NCI-H187 (cell line): ENCODE results near the gene BRD4.
A peak's percentile ranks its signal among the peaks of the same experiment; 100 is the strongest.

Source experiments
- DNase-seq, 2 experiments: peaks; one replicate each; lab custom pipeline; 2025; lab: John Stamatoyannopoulos, UW

The BRD4 gene

DNA sequence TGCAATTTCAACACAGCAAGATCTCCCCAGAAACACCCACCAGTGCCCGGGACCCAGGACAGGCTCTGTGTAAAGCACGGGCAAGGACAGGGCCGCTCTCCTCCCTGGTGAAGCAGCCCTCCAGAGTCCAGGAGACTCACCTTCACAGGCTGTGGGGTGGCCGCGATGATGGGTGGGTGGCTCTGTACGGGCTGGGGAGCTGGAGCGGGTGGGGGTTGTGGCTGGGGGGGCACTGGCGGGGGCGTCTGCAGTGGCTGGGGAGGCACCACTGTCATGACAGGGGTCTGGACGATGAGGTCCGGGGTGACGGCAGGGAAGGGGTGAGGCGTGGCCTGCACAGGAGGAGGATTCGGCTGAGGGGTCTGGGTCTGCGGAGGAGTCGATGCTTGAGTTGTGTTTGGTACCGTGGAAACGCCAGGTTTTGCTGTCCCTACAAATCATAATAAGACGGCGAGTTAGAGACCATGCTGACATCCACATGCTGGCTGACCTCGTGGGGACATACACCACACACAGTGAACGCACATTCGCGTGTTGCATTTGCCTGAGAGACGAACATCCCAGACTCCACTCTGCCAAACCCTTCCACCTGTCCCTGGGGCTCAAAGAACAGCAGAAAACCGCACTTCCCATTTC, 67.0 kb downstream of the BRD4 start:
- no peak for DNase-seq

DNA sequence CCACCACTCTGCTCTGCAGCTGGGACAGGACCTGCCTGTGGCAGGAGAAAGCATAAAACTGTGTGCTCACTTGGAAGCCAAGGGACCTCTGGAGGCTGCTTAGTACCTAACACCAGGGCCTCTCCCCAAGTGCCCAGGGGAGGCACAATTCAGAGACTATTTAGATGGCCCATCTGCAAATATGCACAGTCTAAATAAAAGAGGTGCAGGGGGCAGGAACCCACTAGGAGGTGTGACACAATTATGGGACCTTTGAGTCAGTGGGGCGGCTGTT, 67.5 kb downstream of the BRD4 start:
- DNase-seq = no peak

DNA sequence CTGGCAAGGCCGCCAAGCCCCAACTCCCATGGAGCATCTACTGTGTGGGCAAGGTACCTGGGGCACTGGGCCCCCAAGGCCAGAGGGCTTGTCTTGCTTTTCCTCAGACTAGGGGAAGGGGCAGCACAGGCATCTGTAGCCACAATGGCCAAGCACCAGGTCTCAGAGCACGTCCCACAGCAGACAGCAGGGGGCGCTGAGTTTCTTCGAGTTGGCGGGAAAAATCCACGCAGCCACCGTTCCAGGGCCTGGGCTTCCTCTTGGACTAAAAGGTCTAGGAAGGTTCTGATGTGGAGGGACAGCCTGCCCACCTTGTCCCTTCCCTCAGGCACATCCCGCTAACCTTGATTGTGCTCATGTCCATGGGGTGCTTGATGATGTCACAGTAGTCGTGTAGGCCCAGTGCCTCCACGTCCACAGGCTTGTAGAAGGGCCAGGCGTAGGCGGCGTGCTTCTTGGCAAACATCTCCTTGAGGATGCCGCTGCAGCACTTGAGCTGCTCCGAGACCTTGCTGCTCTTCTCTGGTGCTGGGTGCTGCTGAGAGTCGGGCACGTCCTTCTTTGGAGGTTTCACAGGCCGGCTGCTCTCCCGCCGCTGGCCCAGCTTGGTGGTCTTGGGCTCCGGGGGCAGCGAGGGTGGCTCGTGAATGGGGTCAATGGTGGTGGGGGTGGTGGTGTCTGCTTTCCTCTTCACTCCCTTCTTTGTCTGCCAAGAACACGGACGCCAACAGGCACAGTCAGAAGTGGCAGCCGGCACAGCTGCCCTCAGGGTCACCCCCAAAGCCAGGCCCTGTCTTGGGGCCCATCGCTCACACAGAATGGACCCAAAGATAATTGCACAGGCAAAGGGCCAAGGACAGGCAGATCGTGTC, 68.0 kb downstream of the BRD4 start:
- peak in 1 of 2 experiments; percentile 7 for DNase-seq

DNA sequence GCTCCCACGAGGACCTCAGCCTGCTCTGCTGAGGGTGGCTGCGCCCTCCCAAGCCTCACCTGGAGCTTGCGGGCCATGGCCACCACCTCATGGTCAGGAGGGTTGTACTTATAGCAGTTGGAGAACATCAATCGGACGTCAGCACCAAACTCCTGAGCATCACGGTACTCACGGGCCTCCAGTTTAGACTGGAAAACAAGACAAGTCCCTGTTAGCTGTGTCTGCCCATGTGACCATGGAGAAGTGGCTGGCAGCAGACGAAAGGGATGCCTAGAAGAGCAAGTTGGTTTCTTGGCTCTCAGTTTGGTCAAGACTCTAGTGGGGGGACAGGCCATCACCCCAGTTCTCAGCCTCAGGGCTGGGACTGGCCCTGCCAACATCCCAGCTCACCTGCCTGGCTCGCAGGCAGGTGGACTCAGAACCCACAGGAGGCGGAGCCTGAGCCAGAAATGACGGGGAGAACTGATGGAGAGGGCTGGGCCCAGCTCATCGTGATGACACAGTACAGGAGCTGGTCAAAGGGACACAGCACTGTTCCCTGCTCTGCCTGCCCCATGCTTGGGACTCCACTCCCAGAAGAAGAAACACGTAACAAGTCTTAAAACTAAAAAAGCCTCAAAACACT, 68.9 kb downstream of the BRD4 start:
- no peak for DNase-seq

DNA sequence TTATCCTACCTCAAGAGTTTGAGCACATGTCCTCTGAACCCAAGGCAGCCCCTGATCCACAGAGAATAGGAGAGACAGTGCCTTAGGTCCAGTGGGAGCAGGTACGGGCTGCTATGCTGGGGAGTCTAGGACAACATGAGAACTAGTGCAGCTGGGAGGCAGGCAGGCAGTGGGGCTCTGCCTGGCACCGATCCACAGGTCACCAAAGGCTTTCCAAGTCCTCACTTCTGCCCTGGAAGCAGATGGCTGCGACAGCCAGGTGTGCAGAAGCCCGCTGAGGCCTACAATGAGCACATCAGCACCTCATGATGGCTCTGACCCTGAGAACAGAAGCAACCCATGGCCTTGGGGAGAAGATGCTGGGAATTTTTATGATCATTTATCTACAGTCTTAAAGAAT, 70.3 kb downstream of the BRD4 start:
- DNase-seq = no peak

DNA sequence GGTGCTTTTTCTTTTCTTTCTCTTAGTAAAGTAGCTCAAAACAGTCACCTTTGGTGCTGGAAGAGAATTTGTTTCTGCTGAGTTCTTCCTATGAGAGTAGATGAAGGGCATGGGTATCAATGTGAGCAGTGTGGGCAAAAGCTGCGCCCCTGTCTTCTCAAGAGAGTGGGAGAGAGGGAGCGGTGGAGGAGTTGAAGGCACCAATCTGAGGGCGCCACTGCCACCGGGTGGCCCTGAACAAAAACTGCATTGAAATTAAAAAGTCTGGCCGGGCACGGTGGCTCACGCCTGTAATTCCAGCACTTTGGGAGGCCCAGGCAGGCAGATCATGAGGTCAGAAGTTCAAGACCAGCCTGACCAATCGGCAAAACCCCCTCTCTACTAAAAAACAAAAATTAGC, 71.4 kb downstream of the BRD4 start:
- no peak for DNase-seq

DNA sequence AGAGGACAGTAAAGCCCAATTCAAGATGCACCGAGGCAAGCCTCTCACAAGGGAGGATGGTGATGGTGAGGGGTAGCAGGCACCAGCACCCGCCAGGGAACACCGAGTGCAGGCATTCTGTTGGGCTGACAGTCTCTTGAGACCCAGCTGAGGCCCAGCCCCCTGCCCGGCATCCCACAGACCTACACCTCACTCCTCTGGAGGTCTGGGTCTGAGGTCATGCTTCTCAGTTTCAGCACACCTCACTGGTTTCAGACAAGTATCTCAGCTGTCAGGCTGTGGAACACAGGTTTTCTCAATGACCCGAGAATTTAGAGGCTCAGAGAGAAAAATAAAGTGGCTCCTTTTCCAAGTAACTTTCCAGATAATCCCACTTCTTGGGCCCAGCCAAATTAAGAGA, 72.4 kb downstream of the BRD4 start:
- DNase-seq = no peak

DNA sequence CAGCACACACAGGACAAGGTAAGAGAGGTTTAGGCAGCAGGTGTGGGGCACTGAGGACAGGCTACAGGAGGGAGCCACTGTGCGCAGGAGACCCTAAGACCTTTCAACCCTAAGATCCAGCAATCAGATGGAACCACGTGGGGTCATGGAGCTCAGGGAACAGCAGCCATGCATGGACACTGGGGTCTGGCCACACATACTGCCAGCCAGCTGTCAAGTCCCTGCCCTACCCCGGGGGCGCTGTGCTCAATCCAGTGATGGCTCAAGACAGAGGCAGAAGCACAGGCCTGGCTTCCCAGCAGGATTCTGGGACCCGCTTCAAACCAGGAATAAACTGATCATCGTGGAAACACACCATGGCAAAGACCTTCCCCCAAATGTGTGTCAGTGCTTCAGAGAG, 74.6 kb downstream of the BRD4 start:
- no peak for DNase-seq

DNA sequence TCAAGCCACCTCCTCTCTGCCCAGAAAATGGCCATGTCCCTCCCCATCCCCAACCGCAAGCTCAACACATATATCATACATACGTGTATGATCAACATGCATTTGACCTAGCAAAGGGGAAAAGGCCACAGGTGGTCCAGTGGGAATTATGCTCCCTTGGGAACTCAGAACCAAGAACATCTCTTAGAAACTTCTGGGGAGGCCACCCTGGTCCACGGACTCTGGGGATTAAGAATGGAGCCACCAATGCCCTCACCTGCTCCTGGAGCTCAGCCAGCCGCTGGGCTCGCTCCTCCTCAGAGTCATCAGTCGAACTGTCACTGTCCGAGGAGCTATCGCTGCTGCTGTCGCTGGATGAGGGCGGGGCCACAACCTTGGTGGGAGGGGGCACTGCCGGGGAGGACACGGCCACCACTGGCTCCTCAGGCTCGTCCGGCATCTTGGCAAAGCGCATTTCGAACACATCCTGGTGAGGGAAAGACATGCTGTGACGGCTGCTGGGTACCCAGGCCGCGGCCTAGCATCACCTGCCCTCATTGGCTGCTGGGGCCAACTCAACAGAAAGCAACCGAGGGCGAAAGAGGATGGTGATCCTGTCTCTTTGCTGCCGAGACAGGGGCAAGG, 75.5 kb downstream of the BRD4 start:
- DNase-seq = no peak

DNA sequence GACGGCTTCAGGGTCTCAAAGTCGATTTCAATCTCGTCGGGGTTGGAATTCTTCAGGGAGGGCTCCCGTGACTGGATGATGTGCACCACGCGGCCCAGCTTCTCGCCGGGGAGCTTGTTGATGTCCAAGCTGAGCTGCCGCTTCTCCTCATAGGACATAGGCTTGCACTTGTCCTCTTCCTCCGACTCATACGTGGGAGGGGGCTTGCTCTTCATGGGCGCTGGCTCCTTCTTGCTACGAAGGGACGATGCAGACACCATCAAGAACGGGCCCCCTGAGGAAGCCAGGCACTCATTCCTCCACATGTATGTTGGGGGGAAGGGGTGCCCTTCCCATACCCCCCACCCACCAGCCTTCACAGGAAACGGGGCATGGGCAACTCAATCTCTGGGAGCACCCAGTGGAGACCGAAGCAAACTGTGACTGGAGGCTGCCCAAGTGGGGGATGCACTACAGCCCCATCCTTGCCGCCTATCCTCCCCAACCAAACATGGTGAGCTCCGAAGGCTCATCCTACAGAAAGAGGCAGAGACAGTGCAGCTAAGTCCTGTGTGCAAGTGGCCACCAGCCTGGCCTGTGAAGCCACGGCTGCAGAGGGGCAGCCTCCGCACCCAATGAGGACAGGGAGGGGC, 76.9 kb downstream of the BRD4 start:
- no peak for DNase-seq

DNA sequence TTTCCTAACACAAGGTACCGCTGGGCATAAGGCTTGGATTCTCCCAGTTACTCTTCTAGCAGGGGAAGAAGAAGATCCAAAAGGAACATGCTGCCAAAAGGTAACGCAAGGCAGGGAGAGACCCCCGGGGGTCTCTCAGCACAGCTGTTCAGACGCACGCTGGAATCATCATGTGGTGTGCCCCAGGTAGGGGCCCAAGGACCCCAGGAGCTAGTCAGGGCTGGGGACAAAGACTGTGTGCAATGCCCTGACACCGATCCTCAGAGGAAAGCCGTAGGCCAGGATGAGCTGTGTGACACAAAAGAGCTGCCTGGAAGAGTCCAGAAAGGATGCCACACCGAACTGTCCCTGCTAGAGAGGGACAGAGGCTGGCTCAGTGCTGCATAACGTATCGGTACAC, 77.8 kb downstream of the BRD4 start:
- DNase-seq = no peak

DNA sequence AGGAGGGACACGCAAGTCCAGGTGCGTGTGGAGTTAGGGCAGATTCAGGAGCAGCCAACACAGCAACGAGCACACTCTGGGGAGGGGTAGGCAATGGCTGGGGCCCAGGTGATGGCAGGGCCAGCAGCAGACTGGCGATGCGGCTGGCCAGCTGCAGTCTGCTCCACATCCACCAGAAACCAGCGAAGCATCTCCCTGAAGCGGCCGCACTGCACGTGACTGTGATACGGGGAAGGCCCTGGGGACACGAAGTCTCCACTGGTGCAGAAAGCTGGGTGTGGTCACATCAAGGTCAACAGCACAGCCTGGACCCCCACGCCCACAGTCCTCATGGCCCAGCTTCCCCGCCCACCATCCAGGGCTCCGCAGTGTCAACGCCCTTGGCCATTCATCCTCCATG, 78.8 kb downstream of the BRD4 start:
- DNase-seq = no peak

DNA sequence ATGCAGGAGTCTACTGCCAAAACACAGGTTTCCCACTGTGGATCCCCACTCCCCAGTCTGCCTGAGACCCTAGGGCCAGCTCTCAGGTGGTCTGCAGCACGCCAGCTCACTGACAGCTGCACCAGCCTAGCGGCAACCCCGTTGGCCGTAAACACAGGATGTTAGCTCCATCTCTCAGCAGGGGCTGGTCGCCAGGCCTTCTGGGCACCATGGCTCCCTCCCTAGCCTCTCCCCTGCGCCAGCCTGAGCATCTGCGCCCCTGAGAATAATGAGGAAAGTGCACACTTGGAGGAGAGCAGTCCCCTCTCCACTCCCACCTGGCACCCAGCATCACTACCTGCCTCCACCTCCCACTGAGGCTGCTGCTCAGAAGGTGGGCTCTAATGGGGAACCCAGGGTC, 79.3 kb downstream of the BRD4 start:
- no peak for DNase-seq

DNA sequence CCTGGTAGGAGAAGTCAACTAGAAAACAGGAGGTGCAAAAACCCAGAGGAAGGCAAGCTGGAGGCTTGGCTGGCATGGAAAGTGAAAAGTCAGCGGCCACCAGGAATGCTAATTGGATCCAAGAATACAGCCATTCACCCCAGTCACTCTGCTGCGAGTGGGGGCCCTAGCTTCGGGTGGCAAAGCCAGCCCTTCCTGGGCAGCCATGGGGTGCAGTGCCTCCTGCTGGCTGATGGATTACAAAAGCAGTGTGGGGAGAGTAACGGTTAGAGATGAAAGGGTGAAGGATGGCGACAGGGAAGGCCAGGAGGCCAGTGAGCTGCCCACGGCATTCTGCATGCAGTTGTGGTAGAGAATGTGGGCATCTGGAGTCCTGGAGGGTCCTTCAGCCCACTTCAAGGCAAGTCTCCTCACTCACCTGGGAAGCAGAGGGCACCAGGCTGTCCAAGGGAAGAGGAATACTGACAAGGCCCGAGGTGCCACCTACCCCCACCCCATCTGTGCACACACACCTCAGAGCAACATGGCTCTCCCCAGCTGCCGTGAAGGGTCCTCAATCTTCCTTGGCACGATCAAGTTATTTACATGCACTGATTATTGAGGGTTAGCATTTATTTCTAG, 79.8 kb downstream of the BRD4 start:
- DNase-seq = no peak

DNA sequence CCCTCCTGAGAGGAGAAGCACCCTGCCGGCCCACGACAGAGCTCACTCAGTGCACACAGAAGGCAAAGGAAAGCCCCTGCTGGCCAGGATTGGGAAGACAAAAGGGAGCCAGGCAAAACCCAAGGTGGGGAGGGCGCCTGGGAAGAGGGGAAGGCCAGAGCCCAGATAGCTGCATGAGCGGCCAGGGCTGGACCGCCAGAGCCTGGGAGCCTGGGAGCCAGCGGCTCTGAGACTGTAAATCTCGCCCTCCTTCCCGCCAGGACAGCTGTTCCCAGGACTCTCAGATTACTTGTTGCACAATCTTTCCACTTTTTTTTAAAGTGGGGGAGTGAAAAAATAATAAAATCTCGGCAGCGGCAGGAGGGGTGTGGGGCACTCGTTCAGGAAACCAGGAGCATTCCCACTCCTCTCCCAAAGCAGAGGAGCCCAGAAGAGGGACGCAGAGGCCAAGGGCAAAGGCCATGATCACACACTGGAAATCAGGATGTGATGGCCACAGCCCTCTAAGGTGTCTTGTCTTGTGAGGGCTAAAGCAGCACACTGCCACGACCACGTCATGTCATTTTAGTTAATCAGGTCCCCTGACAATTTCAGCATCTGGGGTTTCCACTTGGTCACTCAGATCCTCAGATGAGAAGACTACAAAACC, 80.5 kb downstream of the BRD4 start:
- DNase-seq = no peak

DNA sequence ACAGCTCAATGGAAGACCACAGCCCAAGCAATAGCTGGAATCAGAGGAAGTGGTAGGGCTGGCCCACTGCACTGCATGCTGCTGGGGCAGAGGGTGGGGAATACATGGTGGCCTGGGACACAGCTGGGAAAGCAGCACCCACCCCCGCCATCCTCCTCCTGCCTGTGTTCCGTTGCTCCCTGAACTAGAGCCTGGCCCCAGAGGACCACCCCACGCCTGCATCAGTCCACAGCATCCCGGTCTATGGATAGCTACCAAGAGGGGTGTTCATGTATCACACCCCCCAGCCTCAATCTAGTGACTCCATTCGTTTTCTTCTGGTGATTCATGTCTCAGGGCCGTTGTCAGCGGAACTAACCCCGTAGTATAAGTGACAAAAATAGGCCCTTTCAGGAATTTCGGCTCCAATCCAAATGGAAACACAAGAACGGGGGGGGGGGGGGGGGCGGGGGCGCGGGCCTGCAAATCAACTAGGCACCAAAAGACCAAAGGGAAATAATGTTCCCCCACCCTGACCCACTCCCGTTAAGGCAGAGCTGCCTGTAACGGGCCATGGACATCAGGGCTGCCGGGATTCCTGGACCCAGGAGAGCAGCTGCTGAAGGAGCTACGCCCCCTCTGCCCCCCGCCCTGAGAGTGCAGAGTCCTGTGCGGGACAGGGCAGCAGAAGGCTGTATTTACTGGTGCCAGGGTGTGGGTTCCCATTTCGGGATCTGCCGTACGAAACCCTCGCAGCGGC, 81.2 kb downstream of the BRD4 start:
- no peak for DNase-seq

DNA sequence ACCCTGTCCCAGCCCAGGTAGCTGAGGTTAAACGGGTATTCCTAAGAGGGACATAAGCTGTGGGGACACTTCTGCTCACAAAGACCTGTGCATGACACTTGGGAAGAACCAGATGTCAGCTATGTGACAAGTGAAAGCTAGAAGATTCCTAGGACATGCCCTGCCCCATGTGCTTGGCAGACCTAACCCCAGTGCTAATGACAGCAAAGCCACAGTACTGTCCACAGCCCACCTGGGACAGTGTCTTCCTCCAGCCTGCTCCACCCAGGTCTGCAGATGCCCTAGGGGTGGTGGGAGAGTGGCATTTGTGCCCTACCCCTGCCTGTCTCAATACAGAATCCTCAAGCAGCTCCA, 81.7 kb downstream of the BRD4 start:
- no peak for DNase-seq

DNA sequence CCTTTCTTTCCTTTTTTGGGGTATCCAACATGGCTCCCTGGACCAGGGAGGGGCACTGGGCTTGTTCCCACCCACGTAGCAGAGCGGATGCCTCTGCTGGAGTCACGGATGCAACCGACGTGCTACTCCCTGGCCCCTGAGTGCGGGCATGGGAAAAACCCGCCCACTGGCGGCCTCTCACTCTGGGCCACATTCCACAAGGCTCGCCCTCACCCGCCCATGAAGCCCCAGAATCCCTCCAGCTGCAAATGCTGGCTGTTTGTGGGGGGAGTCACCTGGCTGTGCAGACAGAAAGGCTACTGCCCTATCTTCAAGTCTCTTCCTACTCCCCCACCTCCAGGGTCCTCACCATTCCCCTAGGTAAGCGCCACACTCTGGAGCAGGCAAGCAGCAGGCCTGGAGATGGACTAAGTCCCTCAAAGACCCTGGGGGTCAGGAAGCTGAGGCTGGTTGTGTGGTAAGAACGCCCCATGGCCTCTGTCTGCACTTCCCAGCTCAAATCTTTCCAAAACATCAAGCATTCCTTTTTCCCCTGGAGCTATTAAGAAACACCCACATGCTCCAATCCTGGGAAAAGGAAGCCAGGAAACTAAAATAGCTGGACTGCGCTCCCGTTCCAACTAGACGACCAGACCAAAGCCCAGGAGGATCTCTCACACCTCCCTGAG, 82.2 kb downstream of the BRD4 start:
- DNase-seq = no peak

DNA sequence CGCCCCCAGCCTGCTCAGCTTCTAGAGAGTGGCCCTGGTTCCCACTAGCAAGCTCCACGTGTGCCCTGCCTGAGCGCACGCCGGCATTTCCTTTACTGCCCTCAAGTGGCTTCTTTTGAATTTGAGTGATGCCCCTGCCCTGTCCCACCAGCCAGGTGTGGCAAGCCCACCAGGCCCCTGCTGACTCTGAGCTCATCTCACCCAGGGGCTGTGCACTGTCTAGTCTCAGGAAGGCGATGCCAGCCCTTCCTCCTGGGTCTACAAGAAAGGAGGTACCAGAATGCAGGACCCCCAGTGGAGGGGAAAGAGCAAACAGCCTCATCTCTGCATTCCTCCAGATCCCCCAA, 82.8 kb downstream of the BRD4 start:
- DNase-seq = no peak

DNA sequence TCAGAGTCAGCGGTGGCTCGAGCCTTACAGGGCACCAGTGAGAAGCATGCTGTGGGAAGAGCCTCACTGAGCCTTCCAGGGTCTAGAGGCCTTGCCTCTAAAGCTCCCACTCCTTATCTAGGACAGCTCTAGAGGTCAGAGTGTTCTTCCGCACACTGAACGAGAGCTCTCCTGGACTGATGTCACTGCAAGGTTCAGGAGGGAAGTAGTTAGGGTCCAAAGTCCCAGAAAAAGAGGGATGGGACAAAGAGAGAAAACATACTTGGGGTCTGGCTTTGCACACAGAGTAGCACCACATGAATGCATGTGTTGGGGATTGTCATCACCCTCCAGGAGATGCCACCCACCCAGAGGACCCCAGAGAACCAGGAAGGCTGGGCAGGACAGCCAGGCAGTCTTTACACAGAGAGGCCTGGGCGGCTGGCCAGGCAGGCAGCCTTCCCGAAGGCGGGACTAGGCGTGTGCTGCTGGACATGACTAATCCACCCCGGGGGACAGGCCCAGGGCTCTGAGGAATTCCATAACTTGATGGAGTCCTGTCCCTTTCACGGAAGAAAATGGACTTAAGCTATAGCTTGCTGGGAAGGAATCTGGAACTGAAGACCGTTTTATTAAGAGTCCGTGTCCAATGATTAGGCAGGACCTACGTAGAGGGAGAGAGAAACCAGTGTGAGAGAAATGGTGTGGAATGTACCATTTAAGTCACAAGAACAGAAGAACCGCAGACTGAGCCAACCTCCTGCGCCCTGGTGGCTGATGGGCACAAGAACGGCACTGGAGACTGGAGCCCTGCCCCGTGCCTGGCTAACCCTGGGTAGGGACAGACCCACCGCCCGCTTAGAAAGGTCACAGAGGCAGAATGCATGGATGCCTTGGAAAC, 83.5 kb downstream of the BRD4 start:
- DNase-seq = no peak
